HepG2 (cell line): Measurements from ENCODE around the gene ELAVL3. TPM values are rescaled to one million over a fixed set of nuclear protein-coding genes. Genes with fewer than 3 reads are reported as not detected.
A peak's percentile ranks its signal among the peaks of the same experiment; 100 is the strongest.

ENCODE experiments used
- HOXA3 ChIP-seq: sonication (generic); formaldehyde crosslinking; IDR thresholded peaks from 2 replicates; pipeline ENCODE4 v1.5.0; 2020; ENCODE audit warnings: missing genetic modification reagents
- KAT2B ChIP-seq: fragments of 150-350 bp; IDR thresholded peaks from 2 replicates; pipeline ENCODE4 v1.6.1; 2014; ENCODE audit warnings: low read depth, low read length, borderline replicate concordance
- KLF13 ChIP-seq: sonication (generic); formaldehyde crosslinking; IDR thresholded peaks from 2 replicates; pipeline ENCODE4 v1.4.0; 2020; ENCODE audit warnings: mild to moderate bottlenecking, missing genetic modification reagents
- KLF16 ChIP-seq, 2 experiments: sonication (generic) in 1 of 2; formaldehyde crosslinking in 1 of 2; IDR thresholded peaks; 2 replicates each; pipeline versions ENCODE4 v1.6.1 to v1.8.0; 2016 to 2023; ENCODE audit warnings: missing genetic modification reagents in 2 of 2, missing compliant biosample characterization in 1 of 2
- MED13 ChIP-seq: sonication (generic); formaldehyde crosslinking; IDR thresholded peaks from 2 replicates; pipeline ENCODE4 v1.5.0; 2020; ENCODE audit warnings: missing genetic modification reagents
- RBM39 ChIP-seq: fragments of 200-400 bp; formaldehyde crosslinking; IDR thresholded peaks from one replicate; pipeline ENCODE4 v1.6.1; 2018; ENCODE audit warnings: antibody characterized with exemption, mild to moderate bottlenecking, low read depth, low read length; ENCODE audit not compliant: poor library complexity, severe bottlenecking
- SMARCE1 ChIP-seq: fragments of 450-650 bp; IDR thresholded peaks from 2 replicates; pipeline ENCODE4 v1.6.1; 2017; ENCODE audit warnings: borderline replicate concordance
- TBX2 ChIP-seq: sonication (generic); formaldehyde crosslinking; IDR thresholded peaks from 2 replicates; pipeline ENCODE4 v1.5.0; 2020; ENCODE audit warnings: missing genetic modification reagents, mild to moderate bottlenecking, borderline replicate concordance
- ZNF432 ChIP-seq: sonication (generic); formaldehyde crosslinking; IDR thresholded peaks from 2 replicates; pipeline ENCODE4 v1.5.0; 2020; ENCODE audit warnings: missing genetic modification reagents, mild to moderate bottlenecking, borderline replicate concordance
- ZNF567 ChIP-seq: sonication (generic); formaldehyde crosslinking; IDR thresholded peaks from 2 replicates; pipeline ENCODE4 v1.8.1; 2023; ENCODE audit warnings: mild to moderate bottlenecking, missing genetic modification reagents, borderline replicate concordance
- ZNF598 ChIP-seq: sonication (generic); formaldehyde crosslinking; IDR thresholded peaks from 2 replicates; pipeline ENCODE4 v1.5.1; 2020; ENCODE audit warnings: mild to moderate bottlenecking, missing genetic modification reagents, borderline replicate concordance
- ZNF660 ChIP-seq: sonication (generic); formaldehyde crosslinking; IDR thresholded peaks from 2 replicates; pipeline ENCODE4 v1.5.1; 2020; ENCODE audit warnings: mild to moderate bottlenecking, low read depth, missing genetic modification reagents, borderline replicate concordance
- ZNF720 ChIP-seq: sonication (generic); formaldehyde crosslinking; IDR thresholded peaks from 2 replicates; pipeline ENCODE4 v1.4.0; 2020; ENCODE audit warnings: missing genetic modification reagents
- ZNF839 ChIP-seq: sonication (generic); formaldehyde crosslinking; IDR thresholded peaks from 2 replicates; pipeline ENCODE4 v1.4.0; 2020; ENCODE audit warnings: missing genetic modification reagents, mild to moderate bottlenecking, borderline replicate concordance
- polyA plus RNA-seq, 8 experiments: library from polyadenylated mRNA; depleted of rRNA in 3 of 8; stranded (reverse) in 7 of 8; unstranded in 1 of 8; fragments of >200 nt; fragmentation: Illumina TruSeq in 4 of 8; extraction: Trizol in 4 of 8; gene quantifications; 2 replicates each; pipeline versions ENCODE4 v1.2.1 to v1.2.3, GENCODE V29; 2011 to 2016; ENCODE audit warnings: low read depth in 4 of 8, missing spikeins in 1 of 8, mixed read lengths in 1 of 8; ENCODE audit not compliant: insufficient read depth in 1 of 8
- total RNA-seq, 5 experiments: library from RNA; depleted of rRNA; stranded (reverse); fragments of >200 nt; fragmentation: Illumina TruSeq; extraction: Trizol; gene quantifications; 2 replicates each; pipeline ENCODE4 v1.2.3, GENCODE V29; 2016; ENCODE audit warnings: low read depth in 1 of 5
- TF ChIP-seq, protein P1 (sequence below): sonication (generic); formaldehyde crosslinking; IDR thresholded peaks from 2 replicates; pipeline ENCODE4 v1.5.1; 2020; ENCODE audit warnings: mild to moderate bottlenecking, missing genetic modification reagents, moderate library complexity
- TF ChIP-seq, protein P2 (sequence below): sonication (generic); formaldehyde crosslinking; IDR thresholded peaks from 2 replicates; pipeline ENCODE4 v1.8.0; 2022; ENCODE audit warnings: mild to moderate bottlenecking, missing genetic modification reagents; ENCODE audit not compliant: insufficient replicate concordance
- TF ChIP-seq, protein P3 (sequence below): sonication (generic); formaldehyde crosslinking; IDR thresholded peaks from 2 replicates; pipeline ENCODE4 v1.5.1; 2020; ENCODE audit warnings: mild to moderate bottlenecking, missing genetic modification reagents, borderline replicate concordance
- TF ChIP-seq, protein P4 (sequence below): sonication (generic); formaldehyde crosslinking; IDR thresholded peaks from 2 replicates; pipeline ENCODE4 v1.4.0; 2020; ENCODE audit warnings: missing genetic modification reagents, borderline replicate concordance
- TF ChIP-seq, protein P5 (sequence below): sonication (generic); formaldehyde crosslinking; IDR thresholded peaks from 2 replicates; pipeline ENCODE4 v1.4.0; 2020; ENCODE audit warnings: missing genetic modification reagents

ELAVL3 gene
- total and polyA plus RNA-seq, 2 of the 13 experiments (the other 11 are each of a cell fraction or from before 2014, with no cell fraction given), result 0.03 TPM; not detected in 1

DNA sequence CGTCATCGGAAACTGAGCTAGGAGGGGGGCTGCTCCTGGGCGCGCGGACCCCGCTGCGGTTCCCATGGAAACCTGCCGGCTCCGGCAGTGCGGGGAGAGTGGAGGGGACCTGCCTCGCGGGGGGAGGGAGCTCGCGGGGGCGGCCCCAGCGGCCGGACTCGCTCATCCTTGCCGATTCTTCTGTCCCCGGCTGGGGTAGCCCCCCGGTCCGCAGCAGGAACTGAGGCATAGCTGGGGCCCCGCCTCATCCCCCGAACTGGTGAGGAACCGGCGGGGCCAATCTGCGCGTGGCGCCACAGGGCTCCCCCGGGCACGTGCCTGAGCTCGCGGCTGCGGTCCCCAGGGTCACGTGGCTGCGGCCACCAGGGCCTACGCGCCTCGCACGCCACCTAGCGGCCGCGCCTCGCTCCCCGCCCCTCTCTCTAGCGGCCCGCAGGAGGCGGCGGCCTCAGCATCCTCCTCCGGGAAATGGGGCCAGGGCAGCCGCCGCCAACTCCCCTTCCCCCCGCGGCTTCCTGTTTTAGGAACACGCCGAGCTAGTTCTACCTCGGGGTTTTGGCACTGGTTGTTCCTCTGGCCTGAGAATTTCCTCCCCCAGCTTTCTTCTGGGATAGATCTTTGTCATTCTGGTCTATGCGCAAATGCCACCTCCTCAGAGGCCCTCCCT is 1.7 kb upstream of the ELAVL3 start (continued):
- TF ChIP-seq, protein P1, sequence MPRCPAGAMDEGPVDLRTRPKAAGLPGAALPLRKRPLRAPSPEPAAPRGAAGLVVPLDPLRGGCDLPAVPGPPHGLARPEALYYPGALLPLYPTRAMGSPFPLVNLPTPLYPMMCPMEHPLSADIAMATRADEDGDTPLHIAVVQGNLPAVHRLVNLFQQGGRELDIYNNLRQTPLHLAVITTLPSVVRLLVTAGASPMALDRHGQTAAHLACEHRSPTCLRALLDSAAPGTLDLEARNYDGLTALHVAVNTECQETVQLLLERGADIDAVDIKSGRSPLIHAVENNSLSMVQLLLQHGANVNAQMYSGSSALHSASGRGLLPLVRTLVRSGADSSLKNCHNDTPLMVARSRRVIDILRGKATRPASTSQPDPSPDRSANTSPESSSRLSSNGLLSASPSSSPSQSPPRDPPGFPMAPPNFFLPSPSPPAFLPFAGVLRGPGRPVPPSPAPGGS (CRISPR knock-in tag), result no peak
- TF ChIP-seq TBX2 (CRISPR knock-in tag) (peak; percentile 46; the same call in 1 of the 2 replicates), ZNF598 (no peak), HOXA3 (peak; percentile 83), MED13 (CRISPR knock-in tag) (peak; percentile 85), ZNF839 (no peak), ZNF567 (CRISPR knock-in tag) (no peak), KLF16 (CRISPR knock-in tag; IDR thresholded peaks at IDR 0.05) (peak; percentile 74 to 87; a peak in 2 of 4 replicates), ZNF432 (CRISPR knock-in tag) (0 out of 2 replicates have a peak, but pooled peaks have one; percentile 48), ZNF720 (CRISPR knock-in tag) (no peak), ZNF660 (no peak), SMARCE1 (no peak), RBM39 (peak; percentile 27), KLF13 (CRISPR knock-in tag) (peak; percentile 84; the same call in 1 of the 2 replicates), KAT2B (no peak)
- TF ChIP-seq, protein P2, sequence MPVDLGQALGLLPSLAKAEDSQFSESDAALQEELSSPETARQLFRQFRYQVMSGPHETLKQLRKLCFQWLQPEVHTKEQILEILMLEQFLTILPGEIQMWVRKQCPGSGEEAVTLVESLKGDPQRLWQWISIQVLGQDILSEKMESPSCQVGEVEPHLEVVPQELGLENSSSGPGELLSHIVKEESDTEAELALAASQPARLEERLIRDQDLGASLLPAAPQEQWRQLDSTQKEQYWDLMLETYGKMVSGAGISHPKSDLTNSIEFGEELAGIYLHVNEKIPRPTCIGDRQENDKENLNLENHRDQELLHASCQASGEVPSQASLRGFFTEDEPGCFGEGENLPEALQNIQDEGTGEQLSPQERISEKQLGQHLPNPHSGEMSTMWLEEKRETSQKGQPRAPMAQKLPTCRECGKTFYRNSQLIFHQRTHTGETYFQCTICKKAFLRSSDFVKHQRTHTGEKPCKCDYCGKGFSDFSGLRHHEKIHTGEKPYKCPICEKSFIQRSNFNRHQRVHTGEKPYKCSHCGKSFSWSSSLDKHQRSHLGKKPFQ (CRISPR knock-in tag), result no peak
- TF ChIP-seq, protein P3, sequence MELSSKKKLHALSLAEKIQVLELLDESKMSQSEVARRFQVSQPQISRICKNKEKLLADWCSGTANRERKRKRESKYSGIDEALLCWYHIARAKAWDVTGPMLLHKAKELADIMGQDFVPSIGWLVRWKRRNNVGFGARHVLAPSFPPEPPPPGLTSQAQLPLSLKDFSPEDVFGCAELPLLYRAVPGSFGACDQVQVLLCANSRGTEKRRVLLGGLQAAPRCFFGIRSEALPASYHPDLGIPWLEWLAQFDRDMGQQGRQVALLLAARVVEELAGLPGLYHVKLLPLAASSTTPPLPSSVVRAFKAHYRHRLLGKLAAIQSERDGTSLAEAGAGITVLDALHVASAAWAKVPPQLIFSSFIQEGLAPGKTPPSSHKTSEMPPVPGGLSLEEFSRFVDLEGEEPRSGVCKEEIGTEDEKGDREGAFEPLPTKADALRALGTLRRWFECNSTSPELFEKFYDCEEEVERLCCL (CRISPR knock-in tag), result no peak
- TF ChIP-seq, protein P4, sequence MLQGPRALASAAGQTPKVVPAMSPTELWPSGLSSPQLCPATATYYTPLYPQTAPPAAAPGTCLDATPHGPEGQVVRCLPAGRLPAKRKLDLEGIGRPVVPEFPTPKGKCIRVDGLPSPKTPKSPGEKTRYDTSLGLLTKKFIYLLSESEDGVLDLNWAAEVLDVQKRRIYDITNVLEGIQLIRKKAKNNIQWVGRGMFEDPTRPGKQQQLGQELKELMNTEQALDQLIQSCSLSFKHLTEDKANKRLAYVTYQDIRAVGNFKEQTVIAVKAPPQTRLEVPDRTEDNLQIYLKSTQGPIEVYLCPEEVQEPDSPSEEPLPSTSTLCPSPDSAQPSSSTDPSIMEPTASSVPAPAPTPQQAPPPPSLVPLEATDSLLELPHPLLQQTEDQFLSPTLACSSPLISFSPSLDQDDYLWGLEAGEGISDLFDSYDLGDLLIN (CRISPR knock-in tag), result peak; percentile 94; the same call in 1 of the 2 replicates
- TF ChIP-seq, protein P5, sequence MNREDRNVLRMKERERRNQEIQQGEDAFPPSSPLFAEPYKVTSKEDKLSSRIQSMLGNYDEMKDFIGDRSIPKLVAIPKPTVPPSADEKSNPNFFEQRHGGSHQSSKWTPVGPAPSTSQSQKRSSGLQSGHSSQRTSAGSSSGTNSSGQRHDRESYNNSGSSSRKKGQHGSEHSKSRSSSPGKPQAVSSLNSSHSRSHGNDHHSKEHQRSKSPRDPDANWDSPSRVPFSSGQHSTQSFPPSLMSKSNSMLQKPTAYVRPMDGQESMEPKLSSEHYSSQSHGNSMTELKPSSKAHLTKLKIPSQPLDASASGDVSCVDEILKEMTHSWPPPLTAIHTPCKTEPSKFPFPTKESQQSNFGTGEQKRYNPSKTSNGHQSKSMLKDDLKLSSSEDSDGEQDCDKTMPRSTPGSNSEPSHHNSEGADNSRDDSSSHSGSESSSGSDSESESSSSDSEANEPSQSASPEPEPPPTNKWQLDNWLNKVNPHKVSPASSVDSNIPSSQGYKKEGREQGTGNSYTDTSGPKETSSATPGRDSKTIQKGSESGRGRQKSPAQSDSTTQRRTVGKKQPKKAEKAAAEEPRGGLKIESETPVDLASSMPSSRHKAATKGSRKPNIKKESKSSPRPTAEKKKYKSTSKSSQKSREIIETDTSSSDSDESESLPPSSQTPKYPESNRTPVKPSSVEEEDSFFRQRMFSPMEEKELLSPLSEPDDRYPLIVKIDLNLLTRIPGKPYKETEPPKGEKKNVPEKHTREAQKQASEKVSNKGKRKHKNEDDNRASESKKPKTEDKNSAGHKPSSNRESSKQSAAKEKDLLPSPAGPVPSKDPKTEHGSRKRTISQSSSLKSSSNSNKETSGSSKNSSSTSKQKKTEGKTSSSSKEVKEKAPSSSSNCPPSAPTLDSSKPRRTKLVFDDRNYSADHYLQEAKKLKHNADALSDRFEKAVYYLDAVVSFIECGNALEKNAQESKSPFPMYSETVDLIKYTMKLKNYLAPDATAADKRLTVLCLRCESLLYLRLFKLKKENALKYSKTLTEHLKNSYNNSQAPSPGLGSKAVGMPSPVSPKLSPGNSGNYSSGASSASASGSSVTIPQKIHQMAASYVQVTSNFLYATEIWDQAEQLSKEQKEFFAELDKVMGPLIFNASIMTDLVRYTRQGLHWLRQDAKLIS (CRISPR knock-in tag), result no peak
